ENCODE data around the gene ATP2B2. TPM values are rescaled to one million over a fixed set of nuclear protein-coding genes. Genes with fewer than 3 reads are reported as not detected.

ATP2B2 gene
- total and polyA plus RNA-seq, 2 experiments from 2014 or later, result 0.42 to 0.63 TPM

DNA sequence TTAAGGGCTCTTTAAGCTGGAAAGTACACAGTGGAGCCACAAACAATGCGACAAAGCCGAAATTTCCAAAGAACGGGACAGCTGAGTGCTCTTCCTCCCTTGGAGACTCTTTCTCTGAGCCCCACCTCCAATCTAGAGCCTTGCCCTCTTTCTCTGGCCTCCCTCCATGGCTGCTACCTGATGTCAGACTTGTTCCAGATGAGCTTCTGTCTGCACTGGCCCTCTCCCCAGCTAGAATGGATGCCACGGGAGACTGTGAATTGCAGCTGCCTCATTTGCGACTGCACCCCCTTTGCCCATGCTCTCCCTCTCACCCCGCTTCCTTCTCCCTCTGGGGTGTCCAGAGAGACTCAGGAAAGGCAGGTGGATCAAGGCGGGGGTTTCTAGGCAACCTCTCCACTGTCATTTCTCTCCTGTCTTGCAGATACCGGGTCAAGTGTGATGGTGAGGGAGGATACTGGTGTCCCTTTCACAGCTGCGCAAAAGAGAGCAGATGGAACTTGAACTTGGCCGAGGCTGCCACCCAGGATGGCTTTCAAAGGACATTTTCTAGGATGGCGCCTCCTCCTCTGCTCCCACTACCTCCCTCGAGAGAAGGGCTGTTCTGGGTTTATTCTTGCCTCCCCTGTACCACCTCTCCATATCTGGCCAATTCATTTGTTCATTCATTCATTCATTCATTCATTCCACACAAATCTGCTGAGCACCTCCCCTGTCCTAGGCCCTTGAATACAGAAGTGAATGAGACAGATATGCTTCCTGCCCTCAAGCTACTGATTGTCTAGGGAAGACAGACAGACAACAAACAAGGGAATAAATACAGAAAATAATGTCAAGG lies 12.8 kb downstream of the ATP2B2 start:
- peaks cover 9% of the 10 kb centered on the region for H3K27me3 Mint-ChIP-seq (ENCODE audit: insufficient read depth, low read depth, poor library complexity)

More for the DNA sequence above, 12.8 kb downstream of the ATP2B2 start:
- H3K9me3 Mint-ChIP-seq, result no peaks in the 10 kb centered on the region; the same call in 2 of the 3 replicates
- Histone ChIP-seq H3K79me2 (replicated peaks; ENCODE audit: insufficient read depth) (no peaks in the 10 kb centered on the region), H3K4me1 (ENCODE audit: insufficient read depth) (no peaks in the 10 kb centered on the region; the same call in none of the 2 replicates), H3K9me2 (ENCODE audit: insufficient read depth) (no peaks in the 10 kb centered on the region), H3K27me3 (ENCODE audit: insufficient read depth) (no peaks in the 10 kb centered on the region), H3F3A (replicated peaks; ENCODE audit: low read depth) (no peaks in the 10 kb centered on the region), H3K4me2 (no peak overlapping the region), H2AFZ (no peak overlapping the region; the same call in 1 of the 2 replicates), H3K36me3 (ENCODE audit: insufficient read depth) (no peaks in the 10 kb centered on the region), H3K4me3 (no peak overlapping the region), H4K20me1 (replicated peaks; ENCODE audit: insufficient read depth) (no peaks in the 10 kb centered on the region), H3K27ac (ENCODE audit: low read depth) (no peak overlapping the region)
- no peak for TF ChIP-seq ZNF114 (CRISPR knock-in tag; IDR thresholded peaks at IDR 0.05)
- no peak for TF ChIP-seq NANOG (IDR thresholded peaks at IDR 0.05; ENCODE audit: borderline replicate concordance)
- no peak for TF ChIP-seq EZH2 (IDR thresholded peaks at IDR 0.05; ENCODE audit: low read depth, unreplicated experiment)
- TF ChIP-seq, protein P1, sequence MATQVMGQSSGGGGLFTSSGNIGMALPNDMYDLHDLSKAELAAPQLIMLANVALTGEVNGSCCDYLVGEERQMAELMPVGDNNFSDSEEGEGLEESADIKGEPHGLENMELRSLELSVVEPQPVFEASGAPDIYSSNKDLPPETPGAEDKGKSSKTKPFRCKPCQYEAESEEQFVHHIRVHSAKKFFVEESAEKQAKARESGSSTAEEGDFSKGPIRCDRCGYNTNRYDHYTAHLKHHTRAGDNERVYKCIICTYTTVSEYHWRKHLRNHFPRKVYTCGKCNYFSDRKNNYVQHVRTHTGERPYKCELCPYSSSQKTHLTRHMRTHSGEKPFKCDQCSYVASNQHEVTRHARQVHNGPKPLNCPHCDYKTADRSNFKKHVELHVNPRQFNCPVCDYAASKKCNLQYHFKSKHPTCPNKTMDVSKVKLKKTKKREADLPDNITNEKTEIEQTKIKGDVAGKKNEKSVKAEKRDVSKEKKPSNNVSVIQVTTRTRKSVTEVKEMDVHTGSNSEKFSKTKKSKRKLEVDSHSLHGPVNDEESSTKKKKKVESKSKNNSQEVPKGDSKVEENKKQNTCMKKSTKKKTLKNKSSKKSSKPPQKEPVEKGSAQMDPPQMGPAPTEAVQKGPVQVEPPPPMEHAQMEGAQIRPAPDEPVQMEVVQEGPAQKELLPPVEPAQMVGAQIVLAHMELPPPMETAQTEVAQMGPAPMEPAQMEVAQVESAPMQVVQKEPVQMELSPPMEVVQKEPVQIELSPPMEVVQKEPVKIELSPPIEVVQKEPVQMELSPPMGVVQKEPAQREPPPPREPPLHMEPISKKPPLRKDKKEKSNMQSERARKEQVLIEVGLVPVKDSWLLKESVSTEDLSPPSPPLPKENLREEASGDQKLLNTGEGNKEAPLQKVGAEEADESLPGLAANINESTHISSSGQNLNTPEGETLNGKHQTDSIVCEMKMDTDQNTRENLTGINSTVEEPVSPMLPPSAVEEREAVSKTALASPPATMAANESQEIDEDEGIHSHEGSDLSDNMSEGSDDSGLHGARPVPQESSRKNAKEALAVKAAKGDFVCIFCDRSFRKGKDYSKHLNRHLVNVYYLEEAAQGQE (IDR thresholded peaks at IDR 0.05; ENCODE audit: unreplicated experiment), result no peak
- TF ChIP-seq, protein P2, sequence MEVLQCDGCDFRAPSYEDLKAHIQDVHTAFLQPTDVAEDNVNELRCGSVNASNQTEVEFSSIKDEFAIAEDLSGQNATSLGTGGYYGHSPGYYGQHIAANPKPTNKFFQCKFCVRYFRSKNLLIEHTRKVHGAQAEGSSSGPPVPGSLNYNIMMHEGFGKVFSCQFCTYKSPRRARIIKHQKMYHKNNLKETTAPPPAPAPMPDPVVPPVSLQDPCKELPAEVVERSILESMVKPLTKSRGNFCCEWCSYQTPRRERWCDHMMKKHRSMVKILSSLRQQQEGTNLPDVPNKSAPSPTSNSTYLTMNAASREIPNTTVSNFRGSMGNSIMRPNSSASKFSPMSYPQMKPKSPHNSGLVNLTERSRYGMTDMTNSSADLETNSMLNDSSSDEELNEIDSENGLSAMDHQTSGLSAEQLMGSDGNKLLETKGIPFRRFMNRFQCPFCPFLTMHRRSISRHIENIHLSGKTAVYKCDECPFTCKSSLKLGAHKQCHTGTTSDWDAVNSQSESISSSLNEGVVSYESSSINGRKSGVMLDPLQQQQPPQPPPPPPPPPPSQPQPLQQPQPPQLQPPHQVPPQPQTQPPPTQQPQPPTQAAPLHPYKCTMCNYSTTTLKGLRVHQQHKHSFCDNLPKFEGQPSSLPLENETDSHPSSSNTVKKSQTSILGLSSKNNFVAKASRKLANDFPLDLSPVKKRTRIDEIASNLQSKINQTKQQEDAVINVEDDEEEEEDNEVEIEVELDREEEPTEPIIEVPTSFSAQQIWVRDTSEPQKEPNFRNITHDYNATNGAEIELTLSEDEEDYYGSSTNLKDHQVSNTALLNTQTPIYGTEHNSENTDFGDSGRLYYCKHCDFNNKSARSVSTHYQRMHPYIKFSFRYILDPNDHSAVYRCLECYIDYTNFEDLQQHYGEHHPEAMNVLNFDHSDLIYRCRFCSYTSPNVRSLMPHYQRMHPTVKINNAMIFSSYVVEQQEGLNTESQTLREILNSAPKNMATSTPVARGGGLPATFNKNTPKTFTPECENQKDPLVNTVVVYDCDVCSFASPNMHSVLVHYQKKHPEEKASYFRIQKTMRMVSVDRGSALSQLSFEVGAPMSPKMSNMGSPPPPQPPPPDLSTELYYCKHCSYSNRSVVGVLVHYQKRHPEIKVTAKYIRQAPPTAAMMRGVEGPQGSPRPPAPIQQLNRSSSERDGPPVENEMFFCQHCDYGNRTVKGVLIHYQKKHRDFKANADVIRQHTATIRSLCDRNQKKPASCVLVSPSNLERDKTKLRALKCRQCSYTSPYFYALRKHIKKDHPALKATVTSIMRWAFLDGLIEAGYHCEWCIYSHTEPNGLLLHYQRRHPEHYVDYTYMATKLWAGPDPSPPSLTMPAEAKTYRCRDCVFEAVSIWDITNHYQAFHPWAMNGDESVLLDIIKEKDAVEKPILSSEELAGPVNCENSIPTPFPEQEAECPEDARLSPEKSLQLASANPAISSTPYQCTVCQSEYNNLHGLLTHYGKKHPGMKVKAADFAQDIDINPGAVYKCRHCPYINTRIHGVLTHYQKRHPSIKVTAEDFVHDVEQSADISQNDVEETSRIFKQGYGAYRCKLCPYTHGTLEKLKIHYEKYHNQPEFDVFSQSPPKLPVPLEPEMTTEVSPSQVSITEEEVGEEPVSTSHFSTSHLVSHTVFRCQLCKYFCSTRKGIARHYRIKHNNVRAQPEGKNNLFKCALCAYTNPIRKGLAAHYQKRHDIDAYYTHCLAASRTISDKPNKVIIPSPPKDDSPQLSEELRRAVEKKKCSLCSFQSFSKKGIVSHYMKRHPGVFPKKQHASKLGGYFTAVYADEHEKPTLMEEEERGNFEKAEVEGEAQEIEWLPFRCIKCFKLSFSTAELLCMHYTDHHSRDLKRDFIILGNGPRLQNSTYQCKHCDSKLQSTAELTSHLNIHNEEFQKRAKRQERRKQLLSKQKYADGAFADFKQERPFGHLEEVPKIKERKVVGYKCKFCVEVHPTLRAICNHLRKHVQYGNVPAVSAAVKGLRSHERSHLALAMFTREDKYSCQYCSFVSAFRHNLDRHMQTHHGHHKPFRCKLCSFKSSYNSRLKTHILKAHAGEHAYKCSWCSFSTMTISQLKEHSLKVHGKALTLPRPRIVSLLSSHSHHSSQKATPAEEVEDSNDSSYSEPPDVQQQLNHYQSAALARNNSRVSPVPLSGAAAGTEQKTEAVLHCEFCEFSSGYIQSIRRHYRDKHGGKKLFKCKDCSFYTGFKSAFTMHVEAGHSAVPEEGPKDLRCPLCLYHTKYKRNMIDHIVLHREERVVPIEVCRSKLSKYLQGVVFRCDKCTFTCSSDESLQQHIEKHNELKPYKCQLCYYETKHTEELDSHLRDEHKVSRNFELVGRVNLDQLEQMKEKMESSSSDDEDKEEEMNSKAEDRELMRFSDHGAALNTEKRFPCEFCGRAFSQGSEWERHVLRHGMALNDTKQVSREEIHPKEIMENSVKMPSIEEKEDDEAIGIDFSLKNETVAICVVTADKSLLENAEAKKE (CRISPR knock-in tag; IDR thresholded peaks at IDR 0.05), result no peak
- no peak for TF ChIP-seq POLR2AphosphoS5 (IDR thresholded peaks at IDR 0.05; ENCODE audit: low read depth)
- TF ChIP-seq, protein P3, sequence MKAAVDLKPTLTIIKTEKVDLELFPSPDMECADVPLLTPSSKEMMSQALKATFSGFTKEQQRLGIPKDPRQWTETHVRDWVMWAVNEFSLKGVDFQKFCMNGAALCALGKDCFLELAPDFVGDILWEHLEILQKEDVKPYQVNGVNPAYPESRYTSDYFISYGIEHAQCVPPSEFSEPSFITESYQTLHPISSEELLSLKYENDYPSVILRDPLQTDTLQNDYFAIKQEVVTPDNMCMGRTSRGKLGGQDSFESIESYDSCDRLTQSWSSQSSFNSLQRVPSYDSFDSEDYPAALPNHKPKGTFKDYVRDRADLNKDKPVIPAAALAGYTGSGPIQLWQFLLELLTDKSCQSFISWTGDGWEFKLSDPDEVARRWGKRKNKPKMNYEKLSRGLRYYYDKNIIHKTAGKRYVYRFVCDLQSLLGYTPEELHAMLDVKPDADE (IDR thresholded peaks at IDR 0.05), result no peak
- no peak for TF ChIP-seq EZH2phosphoT487 (IDR thresholded peaks at IDR 0.05; ENCODE audit: unreplicated experiment)
- no peak for TF ChIP-seq JUNB (IDR thresholded peaks at IDR 0.05; ENCODE audit: unreplicated experiment)
- no peak for TF ChIP-seq STAT1 (IDR thresholded peaks at IDR 0.05; ENCODE audit: unreplicated experiment)
- no peak for TF ChIP-seq CREB1 (CRISPR knock-in tag; IDR thresholded peaks at IDR 0.05; ENCODE audit: low read depth)
- TF ChIP-seq, protein P4, sequence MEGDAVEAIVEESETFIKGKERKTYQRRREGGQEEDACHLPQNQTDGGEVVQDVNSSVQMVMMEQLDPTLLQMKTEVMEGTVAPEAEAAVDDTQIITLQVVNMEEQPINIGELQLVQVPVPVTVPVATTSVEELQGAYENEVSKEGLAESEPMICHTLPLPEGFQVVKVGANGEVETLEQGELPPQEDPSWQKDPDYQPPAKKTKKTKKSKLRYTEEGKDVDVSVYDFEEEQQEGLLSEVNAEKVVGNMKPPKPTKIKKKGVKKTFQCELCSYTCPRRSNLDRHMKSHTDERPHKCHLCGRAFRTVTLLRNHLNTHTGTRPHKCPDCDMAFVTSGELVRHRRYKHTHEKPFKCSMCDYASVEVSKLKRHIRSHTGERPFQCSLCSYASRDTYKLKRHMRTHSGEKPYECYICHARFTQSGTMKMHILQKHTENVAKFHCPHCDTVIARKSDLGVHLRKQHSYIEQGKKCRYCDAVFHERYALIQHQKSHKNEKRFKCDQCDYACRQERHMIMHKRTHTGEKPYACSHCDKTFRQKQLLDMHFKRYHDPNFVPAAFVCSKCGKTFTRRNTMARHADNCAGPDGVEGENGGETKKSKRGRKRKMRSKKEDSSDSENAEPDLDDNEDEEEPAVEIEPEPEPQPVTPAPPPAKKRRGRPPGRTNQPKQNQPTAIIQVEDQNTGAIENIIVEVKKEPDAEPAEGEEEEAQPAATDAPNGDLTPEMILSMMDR (conservative IDR thresholded peaks at IDR 0.05; ENCODE audit: low read depth in 2 of 2), result no peak
- no peak for TF ChIP-seq ZNF331 (CRISPR knock-in tag; IDR thresholded peaks at IDR 0.05; ENCODE audit: low read depth)
- peaks cover 15% of the 10 kb centered on the region for H3K4me1 Mint-ChIP-seq
- no peaks in the 10 kb centered on the region for H3K36me3 Mint-ChIP-seq (ENCODE audit: low read depth)
- ATAC-seq, result no peak
- no peak overlapping the region for H3K27ac Mint-ChIP-seq
- DNase-seq (ENCODE audit: low spot score), result no peak
- H3K4me3 Mint-ChIP-seq, result no peak overlapping the region

Data from GM23338 (cell line).